Right ventricle myocardium superior (tissue), 1 donor: ENCODE measurements around the gene LSM8. TPM values are rescaled to one million over a fixed set of nuclear protein-coding genes. Genes with fewer than 3 reads are reported as not detected.
"Not testable (repeated sequence)": the region's sequence is repeated elsewhere in the genome, so short reads cannot be mapped to it uniquely, and the experiment has no call there.

Experiments used
- ATAC-seq: fragments of 200-7000 bp; cut with Tn5 transposase; one replicate; pipeline ENCODE4 v1.9.1; 2020; ENCODE audit warnings: mild to moderate bottlenecking; ENCODE audit not compliant: poor library complexity
- DNase-seq: peaks from one replicate; pipeline ENCODE4 v3.0.0-alpha.2; 2020
- intact Hi-C: fragments of 100-400 bp; cut with DNase I; formaldehyde crosslinking; loops from one replicate; pipeline ENCODE4 v1.11.2; 2022
- total RNA-seq: library from RNA; stranded (reverse); fragmentation: NEBNext Ultra II Directional; extraction: Animal tissue kit (Norgen Biotek cat#: 25700); gene quantifications from one replicate; pipeline ENCODE4 v1.2.1, GENCODE V29; 2021
- donor health status: DM: no; HTN: yes; CAD: no; lungs with severe emphysema.

The LSM8 gene
- total RNA-seq, 1 donor from 2014 or later, result 19.5 TPM

- no peak for ATAC-seq
- intact Hi-C loops, result no loop called here
- DNase-seq, result no peak
Observed at GRCh38 chr7:118186501-118186900, 2.5 kb downstream of the LSM8 start.

DNA sequence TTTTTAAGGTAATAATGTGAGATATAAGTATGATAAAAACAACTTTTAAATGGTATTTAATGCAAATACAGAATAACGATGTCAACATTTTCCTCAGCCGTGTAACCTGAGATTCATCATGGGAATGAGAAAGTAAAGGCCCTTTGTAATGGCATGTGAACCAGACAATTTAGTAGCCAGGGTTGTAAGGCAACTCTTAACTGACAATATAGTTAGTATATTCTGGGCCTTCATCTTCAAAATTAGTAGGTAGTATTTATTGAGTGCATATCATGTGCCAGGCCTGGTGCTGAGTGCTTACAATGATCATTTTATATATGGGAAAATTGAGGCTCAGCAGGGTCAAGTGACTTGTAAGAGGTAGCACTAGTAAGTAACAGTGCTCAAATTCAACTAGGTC is 10.6 kb downstream of the LSM8 start:
- DNase-seq (no peak), ATAC-seq (no peak)
- intact Hi-C loops, result no loop called here

DNA sequence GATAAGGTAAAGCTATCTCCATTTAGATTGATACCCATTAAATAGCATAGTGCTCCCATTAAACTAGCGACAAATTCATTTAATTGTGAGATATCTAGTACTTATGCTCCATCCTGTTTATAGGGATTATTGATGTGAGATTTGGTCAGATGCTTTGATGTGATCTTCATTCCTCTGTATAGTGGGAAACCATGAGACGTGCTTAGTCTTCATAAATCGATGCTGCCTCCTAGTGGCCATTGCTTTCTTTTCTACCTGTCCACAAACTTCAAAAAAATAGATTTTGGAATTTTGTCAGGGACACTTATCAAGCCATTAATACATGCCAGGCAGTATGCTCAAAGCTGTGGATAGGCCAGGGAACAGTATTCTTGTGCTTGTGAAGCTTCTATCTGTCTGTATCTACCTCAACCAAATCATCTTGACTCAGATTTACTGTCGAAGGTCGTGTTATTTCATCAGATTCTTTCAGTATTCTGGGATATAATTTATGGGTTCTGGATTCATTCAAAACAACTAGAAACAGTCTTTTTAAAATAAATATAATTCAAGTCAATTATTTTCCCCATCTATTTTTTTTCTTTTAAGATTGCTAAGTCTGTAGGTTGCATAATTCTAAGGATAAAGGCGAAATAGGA is 12.0 kb downstream of the LSM8 start:
- peak; percentile 61 for ATAC-seq
- intact Hi-C loops, result no loop called here
- no peak for DNase-seq

DNA sequence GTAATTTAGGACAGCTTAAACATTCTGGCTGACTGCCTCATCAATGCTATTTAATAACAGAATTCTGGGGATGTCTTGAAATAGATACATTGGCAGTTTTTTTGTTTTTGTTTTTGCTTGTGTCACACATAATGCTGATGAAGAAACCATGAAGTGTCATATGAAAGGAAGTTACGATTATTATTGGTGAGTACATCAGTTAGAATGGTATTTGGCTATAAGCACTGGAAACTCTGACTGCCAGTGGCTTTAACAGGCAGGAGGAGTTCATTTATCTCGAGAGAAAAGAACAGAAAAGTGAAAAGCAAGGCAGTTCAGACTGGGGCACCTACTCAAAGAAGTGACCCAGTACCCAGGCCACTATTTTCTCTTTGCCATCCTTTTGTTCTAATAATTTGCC is 18.1 kb downstream of the LSM8 start:
- intact Hi-C loops, result no loop called here
- no peak for ATAC-seq

GRCh38 chr7:118214051-118214832 is 30.3 kb downstream of the LSM8 start:
- intact Hi-C loops, result no loop called here
- peak; percentile 98 for ATAC-seq
- DNase-seq, result peak; percentile 86

More for the DNA sequence above, 18.1 kb downstream of the LSM8 start:
- DNase-seq, result no peak

- intact Hi-C loops, result no loop called here
- DNase-seq (no peak), ATAC-seq (peak; percentile 6)
Observed at GRCh38 chr7:118214833-118215182, 30.8 kb downstream of the LSM8 start.

- DNase-seq (no peak), ATAC-seq (no peak)
- intact Hi-C loops, result no loop called here
Observed at GRCh38 chr7:118217210-118217619, 33.3 kb downstream of the LSM8 start.

- no peak for ATAC-seq
- intact Hi-C loops, result no loop called here
Observed at GRCh38 chr7:118218413-118219156, 34.6 kb downstream of the LSM8 start.

GRCh38 chr7:118219157-118219512 is 35.2 kb downstream of the LSM8 start:
- intact Hi-C loops, result no loop called here
- no peak for ATAC-seq
- DNase-seq, result no peak

More at GRCh38 chr7:118218413-118219156, 34.6 kb downstream of the LSM8 start:
- no peak for DNase-seq

DNA sequence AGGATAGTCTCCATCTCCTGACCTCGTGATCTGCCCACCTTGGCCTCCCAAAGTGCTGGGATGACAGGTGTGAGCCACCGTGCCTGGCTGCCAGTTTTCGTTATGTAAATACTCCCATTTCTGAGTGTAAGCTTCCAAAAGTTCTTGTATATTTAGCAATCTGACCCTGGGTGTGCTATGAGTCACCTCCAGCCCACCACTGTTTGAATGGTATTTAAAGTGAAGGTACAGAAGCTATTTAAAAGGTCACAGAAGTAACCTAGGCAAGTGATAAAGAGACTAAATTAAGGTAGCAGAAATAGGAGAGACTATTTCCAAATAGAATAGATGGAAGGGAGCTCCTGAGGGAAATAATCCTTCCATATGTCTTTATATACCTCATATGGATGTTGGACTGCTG is 36.6 kb downstream of the LSM8 start:
- ATAC-seq (no peak), DNase-seq (no peak)
- intact Hi-C loops, result no loop called here

GRCh38 chr7:118222591-118222990 is 38.6 kb downstream of the LSM8 start:
- no peak for DNase-seq
- ATAC-seq, result no peak
- intact Hi-C loops, result no loop called here

DNA sequence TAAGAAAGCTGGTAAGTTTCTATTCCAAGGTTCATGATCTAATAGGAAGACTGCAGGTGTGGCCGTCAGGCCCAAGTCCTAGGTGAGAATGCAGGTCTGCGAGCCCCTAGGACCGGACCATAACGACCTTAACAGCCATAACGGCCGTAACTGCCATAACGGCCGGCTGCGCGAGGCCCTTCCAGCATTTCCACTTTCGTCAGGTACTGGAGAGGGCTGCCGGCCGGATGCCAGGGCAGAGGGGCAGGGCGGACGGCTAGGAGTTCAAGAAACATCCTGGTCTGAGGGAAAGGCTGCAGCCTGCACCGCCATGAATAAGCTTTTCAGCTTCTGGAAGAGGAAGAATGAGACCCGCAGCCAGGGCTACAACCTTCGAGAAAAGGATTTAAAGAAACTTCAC is 40.6 kb downstream of the LSM8 start, which contains the start of gene ANKRD7:
ANKRD7 (plus strand) TSS at position 184 of the 400 bp plus-strand sequence; CDS start at position 311, 127 bp downstream.
- ATAC-seq (no peak), DNase-seq (no peak)
- intact Hi-C loops, result no loop called here

DNA sequence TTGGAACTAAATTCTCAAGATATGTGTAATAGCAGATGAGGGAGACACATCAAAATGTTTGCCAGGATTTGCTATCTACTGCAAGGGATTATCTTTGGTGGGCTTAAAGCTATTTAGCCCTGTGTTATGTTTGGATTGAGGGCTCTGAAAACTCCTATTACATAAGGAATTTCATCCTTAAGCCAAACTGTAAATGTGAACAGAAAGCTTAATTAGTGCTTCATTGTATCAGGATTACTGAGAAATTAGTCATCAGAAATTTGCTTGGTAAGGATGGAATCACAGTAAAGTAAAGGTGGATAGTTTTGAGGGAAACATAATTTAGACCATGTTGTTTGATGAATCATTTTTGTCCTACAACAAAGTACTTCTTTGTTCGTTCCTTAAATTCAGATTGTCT is 48.9 kb downstream of the LSM8 start:
- intact Hi-C loops, result no loop called here
- no peak for ATAC-seq
- DNase-seq, result no peak

DNA sequence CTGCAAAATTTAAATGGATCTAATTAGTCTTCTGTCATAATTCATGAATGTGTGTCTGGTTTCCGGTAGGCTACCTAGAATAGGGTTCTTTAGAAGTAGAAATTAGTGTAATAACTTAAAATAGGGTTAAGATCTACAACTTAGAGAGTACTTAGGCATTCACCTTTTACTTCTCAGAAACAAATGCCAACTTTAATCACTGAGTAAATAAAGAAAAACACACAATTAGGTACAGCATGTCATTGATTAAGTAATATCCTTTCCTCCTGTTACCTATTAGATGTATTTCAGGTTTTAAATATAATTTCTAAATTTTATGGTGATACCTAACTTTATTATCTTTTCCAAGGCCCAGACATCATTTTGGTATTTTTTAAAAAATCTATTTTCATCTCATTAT is 49.8 kb downstream of the LSM8 start:
- DNase-seq (no peak), ATAC-seq (no peak)
- intact Hi-C loops, result no loop called here

DNA sequence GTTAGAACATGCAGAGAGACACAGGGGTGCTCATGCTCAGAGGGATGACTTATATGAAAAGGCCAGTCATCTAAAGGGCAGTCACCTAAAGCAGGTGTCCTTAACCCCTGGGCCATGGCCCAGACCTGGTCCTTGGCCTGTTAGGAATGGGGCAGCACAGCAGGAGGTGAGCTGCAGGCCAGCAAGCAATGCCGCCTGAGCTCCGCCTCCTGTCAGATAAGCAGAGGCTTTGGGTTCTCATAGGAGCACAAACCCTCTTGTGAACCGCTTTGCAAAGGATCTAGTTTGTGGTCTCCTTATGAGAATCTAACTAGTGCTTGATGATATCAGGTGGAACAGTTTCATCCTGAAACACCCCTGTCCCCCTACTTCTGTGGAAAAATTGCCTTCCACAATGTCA is 55.0 kb downstream of the LSM8 start:
- DNase-seq (no peak), ATAC-seq (no peak)
- intact Hi-C loops, result no loop called here

GRCh38 chr7:118240320-118240719 is 56.4 kb downstream of the LSM8 start:
- DNase-seq, ATAC-seq, intact Hi-C loops: not testable (repeated sequence)
